Inflammatory macrophage treated with lipopolysaccharide for 1 hour (primary cell): ENCODE results near the gene TENT5C.

Source experiments
- DNase-seq, 2 donors: peaks; one replicate each; pipeline ENCODE4 v3.0.0-alpha.2; 2020 to 2022

The TENT5C gene

GRCh38 chr1:117592155-117592554 is 13.7 kb upstream of the TENT5C start:
- no peak for DNase-seq

GRCh38 chr1:117594261-117594990 is 11.4 kb upstream of the TENT5C start:
- no peak for DNase-seq

GRCh38 chr1:117596023-117596720 is 9.7 kb upstream of the TENT5C start:
- DNase-seq: no peak

- DNase-seq: no peak
Measured at GRCh38 chr1:117598489-117598888, 7.4 kb upstream of the TENT5C start.

GRCh38 chr1:117599286-117600221 is 6.3 kb upstream of the TENT5C start:
- no peak for DNase-seq

- DNase-seq: no peak
Measured at GRCh38 chr1:117600325-117600943, 5.4 kb upstream of the TENT5C start.

GRCh38 chr1:117600966-117601365 is 4.9 kb upstream of the TENT5C start:
- no peak for DNase-seq

GRCh38 chr1:117602862-117603261 is 3.0 kb upstream of the TENT5C start:
- no peak for DNase-seq

GRCh38 chr1:117605164-117605773 is 579 bp upstream of the TENT5C start:
- no peak for DNase-seq

GRCh38 chr1:117606649-117607430 is 992 bp downstream of the TENT5C start:
- DNase-seq: peak; percentile 1 to 24

GRCh38 chr1:117607471-117607870 is 1.6 kb downstream of the TENT5C start:
- no peak for DNase-seq

- DNase-seq: no peak
Measured at GRCh38 chr1:117608115-117608615, 2.3 kb downstream of the TENT5C start.

GRCh38 chr1:117608758-117609157 is 2.9 kb downstream of the TENT5C start:
- DNase-seq: no peak

GRCh38 chr1:117609471-117609911 is 3.6 kb downstream of the TENT5C start:
- no peak for DNase-seq

GRCh38 chr1:117610036-117610435 is 4.2 kb downstream of the TENT5C start:
- no peak for DNase-seq

GRCh38 chr1:117611121-117611601 is 5.3 kb downstream of the TENT5C start:
- no peak for DNase-seq

GRCh38 chr1:117611894-117612483 is 6.1 kb downstream of the TENT5C start:
- DNase-seq: no peak

GRCh38 chr1:117612517-117613248 is 6.8 kb downstream of the TENT5C start:
- DNase-seq: no peak

GRCh38 chr1:117613249-117613968 is 7.6 kb downstream of the TENT5C start:
- DNase-seq: no peak
